HG03039 (cell line): Measurements from ENCODE around the gene MRAP2.
"Not testable (repeated sequence)": the region's sequence is repeated elsewhere in the genome, so short reads cannot be mapped to it uniquely, and the experiment has no call there.

Source experiments
- ATAC-seq: cut with Tn5 transposase; IDR thresholded peaks from one replicate; pipeline ENCODE4 v1.9.1; 2021; ENCODE audit warnings: mild to moderate bottlenecking, moderate library complexity; ENCODE audit not compliant: unreplicated experiment

MRAP2 gene

DNA sequence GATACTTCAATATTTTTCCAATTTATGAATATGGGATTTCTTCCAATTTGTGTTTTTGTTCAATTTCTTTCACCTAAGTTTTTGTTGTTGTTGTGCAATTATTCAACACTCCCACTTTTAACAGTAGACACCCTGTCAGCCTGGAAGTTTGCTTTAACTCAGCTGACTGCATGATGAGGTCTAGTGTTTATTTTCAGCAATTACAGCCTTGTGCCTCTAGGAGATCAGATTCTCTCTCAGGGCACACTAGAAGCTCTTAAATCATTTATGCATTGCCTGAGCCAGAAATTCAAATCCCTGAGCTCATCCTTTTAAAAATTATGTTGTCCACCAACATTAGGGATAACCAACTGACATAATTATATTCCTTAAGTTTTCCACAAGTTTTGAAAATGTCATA lies 85.7 kb downstream of the MRAP2 start:
- ATAC-seq, result no peak

DNA sequence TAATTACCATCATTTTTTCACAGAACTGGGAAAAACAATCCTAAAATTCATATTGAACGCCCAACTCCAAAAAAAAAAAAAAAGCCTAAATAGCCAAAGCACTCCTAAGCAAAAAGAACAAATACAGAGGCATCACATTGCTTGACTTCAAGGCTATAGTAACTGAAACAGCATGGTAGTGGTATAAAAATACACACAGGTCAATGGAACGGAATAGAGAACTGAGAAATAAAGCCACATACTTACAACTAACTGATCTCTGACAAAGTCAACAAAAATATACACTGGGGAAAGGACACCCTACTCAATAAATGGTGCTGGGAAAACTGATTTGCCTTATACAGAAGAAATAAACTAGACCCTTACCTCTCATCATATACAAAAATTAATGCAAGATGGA lies 89.6 kb downstream of the MRAP2 start:
- no peak for ATAC-seq

DNA sequence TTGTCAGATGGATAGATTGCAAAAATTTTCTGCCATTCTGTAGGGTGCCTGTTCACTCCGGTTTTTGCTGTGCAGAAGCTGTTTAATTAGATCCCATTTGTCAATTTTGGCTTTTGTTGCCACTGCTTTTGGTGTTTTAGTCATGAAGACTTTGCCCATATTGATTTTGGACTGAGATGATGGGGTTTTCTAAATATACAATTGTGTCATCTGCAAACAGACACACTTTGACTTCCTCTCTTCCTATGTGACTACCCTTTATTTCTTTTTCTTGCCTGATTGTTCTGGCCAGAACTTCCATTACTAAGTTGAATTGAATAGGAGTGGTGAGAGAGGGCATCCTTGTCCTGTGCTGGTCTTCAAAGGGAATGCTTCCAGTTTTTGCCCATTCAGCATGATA lies 96.0 kb downstream of the MRAP2 start:
- ATAC-seq, result not testable (repeated sequence)

- ATAC-seq, result not testable (repeated sequence)
Observed at GRCh38 chr6:84133385-84133784, 99.8 kb downstream of the MRAP2 start.

DNA sequence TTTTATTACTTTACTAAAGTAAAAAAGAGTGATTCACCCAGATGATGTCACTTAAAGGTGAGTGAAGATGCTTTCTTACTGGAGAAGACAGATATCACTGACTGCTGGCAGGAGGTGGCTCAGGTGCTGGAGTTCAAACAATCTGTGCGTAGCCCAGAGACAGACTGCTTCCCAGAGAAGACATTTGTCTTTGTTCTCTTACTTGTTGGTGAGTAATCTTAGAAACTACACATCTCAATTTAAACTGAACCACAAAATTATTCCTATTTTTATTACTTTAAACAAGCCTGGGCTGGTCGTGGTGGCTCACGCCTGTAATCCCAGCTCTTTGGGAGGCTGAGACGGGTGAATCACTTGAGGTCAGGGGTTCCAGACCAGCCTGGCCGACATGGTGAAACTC lies 101.7 kb downstream of the MRAP2 start:
- ATAC-seq, result no peak

- no peak for ATAC-seq
Observed at GRCh38 chr6:84136364-84137050, 102.9 kb downstream of the MRAP2 start.

GRCh38 chr6:84137051-84137375 lies 103.4 kb downstream of the MRAP2 start:
- no peak for ATAC-seq

- ATAC-seq, result no peak
Observed at GRCh38 chr6:84137989-84138575, 104.5 kb downstream of the MRAP2 start.

- ATAC-seq, result no peak
Observed at GRCh38 chr6:84139311-84139710, 105.7 kb downstream of the MRAP2 start.
